COR-L47 (cell line): Measurements from ENCODE around the gene PTPRG.
A peak's percentile ranks its signal among the peaks of the same experiment; 100 is the strongest.

Experiments
- DNase-seq: peaks from one replicate; lab custom pipeline; 2025; lab: John Stamatoyannopoulos, UW

The PTPRG gene

DNA sequence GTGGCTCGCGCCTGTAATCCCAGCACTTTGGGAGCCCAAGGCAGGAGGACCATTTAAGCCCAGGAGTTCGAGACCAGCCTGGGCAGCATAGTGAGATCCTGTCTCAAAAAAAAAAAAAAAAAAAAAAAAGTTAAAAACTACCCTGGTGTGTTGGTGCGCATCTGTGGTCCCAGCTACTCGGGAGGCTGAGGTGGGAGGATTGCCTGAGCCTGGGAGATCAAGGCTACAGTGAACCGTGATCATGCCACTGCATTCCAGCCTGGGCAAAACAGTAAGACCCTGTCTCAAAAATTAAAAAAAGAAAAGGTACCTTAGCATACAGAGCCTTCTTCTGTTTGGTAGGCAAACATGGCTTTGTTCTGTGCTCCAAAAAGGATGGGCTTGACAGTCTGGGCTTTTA is 57.5 kb downstream of the PTPRG start:
- DNase-seq = no peak

- DNase-seq = no peak
These were observed 58.7 kb downstream of the PTPRG start for GRCh38 chr3:61620073-61620472.

GRCh38 chr3:61624300-61624699 is 62.9 kb downstream of the PTPRG start:
- DNase-seq = no peak

DNA sequence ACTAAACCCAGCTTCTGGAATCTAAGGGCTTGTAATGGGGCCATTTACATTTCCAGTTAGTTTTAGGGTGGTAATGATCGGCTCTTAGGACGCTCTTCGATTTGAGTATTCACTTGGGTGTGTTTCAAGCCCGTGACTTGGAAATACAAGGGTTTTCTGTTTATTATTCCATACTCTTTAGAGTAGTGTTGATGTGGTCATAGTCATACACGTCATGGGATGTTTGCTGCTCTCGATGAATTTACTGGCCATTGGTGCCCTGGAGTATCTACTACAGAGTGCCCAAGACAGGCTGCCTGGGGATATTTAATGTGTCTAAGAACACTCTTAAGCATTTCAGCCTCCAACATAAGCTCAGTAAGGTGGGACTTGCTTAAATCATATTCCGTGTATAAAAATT is 64.1 kb downstream of the PTPRG start:
- DNase-seq = no peak

DNA sequence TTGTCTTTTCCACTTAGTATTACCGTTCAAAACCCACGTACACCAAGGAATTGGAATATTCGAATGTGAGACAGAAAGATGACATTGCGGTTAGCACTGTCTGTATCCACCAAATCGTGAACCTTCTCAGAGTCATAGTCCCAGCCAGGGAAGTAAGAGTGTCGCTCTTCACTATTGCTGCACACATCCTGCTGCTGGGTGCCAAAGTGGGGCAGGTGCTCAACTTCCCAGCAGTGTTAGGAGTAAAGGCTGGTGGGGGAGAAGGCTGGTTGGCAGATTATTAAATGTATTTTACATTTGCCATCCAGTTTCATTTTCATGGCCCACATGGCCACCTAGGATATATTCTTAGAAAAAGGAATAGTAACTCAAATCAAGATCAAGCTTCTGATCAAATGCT is 65.1 kb downstream of the PTPRG start:
- DNase-seq = no peak

DNA sequence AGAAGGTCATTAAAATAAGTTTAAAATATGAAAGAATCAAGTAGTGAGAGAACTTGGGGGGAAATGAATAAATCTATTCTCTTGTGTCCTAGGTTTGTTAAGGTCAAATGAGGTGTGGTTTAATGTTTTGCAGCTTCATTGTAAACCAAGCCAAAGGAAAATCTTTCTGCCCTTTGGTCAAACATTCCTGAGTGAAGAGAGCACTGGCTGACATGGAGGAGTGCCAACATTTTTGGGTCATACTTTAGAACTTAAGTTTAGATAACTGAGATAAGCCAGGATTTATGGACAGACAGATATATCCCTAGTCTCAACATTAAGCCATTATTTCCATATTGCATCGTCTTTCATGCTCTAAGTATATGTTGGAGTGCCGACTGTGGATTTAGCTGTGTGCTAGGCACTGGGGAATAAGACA is 66.4 kb downstream of the PTPRG start:
- no peak for DNase-seq

DNA sequence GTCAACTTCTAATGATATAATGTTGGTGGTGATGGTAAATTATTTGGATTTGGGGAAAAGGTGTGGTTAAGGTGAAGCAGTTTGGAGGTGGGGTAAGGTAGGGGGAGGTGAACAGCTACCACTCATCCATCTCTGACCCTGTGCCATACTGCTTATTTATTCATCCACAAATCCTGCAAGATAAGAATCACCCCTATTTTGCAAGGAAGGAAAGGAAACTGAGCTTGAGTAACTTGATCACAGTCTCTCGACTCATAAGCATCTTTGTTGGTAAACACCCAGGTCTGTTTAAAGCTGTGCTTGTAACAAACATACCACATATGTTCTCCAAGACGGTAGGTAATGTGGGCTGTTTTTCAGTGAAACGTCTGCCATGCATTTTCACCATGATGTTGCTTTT is 67.3 kb downstream of the PTPRG start:
- DNase-seq = no peak

DNA sequence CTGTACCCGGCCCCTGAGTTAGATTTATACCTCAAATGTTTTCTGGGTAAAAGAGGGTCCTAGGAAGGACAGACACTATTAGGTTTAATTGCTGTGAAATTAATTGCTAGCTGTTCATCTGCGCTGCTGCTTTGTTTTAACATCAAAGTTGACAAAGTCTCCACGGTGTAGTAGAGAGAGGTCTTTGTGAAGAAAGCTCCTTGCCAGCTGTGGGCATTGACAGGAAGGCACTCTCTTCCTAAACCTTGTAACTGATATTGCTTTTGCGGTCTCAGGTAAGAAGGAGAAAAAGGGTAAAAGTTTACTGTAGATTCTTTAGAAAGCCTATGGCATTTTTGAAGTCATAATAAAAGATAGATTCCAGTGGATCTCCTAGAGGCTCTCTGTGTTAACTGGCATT is 68.1 kb downstream of the PTPRG start:
- DNase-seq = no peak

DNA sequence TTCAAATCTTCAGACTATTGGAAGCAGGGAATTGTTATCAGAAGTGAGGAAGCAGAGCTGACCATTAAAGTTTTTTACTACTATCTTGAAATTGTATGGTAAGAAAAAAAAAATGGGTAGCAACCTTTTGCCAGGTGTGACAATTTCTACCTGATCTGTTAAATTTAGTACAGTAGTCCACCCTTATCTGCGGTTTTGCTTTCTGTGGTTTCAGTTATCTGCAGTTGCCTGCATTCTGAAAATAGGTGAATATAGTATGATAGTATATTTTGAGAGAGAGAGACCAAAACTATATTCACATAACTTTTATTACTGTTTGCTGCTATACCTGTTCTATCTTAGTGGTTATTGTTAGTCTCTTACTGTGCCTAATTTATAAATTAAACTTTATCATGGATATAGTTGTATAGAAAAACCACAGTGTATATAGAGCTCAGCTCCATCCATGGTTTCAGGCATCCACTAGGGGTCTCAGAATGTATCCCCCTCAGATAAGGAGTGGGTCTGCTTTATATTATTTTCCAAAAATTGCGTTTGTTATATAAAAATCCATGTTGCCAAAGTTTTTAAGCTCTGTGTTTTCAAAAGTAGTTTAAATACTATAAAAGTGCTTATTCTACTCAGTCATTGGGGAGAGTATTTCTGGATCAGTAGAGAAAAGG is 69.9 kb downstream of the PTPRG start:
- DNase-seq = no peak

GRCh38 chr3:61632568-61633175 is 71.3 kb downstream of the PTPRG start:
- DNase-seq = no peak

DNA sequence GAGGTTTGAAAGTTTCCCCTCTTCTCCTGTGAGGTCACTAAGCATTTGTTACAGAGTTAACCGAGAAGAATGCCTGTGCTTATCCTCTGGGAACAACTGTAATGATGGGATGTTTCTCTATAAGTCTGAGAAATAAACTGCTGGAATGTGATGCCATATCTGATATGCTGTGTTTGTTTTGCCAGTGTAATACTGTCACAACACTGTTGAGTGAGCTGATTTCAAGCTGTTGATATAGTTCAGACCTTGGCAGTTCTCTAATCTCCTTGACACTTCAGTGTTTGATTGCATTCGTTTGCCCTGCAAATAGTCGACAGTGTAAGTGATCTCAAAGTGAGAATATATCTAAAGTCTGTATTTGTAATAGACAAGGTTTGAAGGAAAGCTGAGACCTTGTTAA is 73.3 kb downstream of the PTPRG start:
- no peak for DNase-seq

DNA sequence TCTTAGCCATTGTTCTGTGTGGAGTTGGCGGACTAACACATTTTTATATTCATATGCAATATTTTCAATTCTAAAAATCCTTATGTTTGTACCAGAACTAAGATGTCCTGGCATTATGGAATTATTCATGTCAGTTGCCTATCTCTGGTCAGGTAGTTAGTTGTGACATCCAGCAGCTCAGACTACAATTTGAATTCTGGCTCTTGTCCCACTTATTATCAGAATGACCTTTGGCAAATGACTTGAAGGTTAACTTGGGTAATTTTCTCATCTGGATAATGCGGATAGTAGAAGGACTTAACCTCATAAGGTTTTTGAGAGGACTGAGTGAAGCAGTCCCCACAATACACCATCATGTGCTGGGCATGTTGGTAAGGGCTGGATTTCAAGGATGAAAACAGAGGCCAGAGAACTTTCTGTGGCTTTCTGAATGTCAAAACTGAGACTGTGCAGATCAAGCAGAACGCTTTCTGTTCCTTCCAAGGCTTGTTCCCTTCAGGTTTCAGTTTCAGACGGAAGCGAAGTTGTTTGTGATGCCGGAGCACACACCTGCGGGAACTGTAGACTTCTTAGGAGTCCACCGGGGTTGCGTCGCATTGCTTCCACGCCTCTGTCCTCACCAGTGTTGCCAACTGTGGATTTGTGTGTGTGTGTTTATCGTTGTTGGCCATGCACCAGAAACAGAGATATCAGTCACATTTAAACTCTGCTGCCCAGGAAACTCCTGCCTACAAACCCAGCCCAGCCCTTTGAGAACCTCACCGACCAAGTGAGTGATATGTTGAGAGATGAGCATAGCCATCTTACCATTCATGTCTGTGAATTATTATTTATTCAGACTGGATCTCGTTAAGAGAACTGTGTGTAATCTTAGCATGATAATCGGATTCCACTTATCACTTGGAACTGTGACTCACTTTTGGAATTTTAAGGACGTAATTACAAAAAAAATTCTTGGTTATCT is 76.0 kb downstream of the PTPRG start:
- DNase-seq = no peak

- DNase-seq = no peak
These were observed 77.4 kb downstream of the PTPRG start for GRCh38 chr3:61638741-61639140.

- DNase-seq = no peak
These were observed 78.6 kb downstream of the PTPRG start for GRCh38 chr3:61639991-61640390.

DNA sequence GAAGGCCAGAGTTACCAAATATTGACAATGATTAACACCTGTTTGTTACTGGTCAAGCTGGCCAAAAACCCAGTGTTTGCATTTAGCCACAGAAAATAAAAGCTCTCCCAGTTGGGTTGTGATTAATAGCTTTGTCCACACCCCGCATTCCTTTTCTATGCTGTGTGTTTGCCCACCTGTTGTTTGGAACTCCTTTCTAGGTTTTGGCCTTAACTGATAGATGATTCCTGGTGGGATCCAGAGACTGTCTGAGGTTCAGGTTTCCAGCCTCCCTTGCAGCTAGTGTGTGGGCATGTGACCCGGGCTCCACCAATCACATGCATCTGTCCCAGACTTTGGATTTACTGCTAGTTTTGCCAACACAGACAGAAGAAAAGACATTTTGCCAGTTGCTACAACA is 83.8 kb downstream of the PTPRG start:
- DNase-seq = peak; percentile 70

GRCh38 chr3:61646360-61646759 is 85.0 kb downstream of the PTPRG start:
- no peak for DNase-seq

- no peak for DNase-seq
These were observed 85.6 kb downstream of the PTPRG start for GRCh38 chr3:61646851-61647525.

- no peak for DNase-seq
These were observed 87.1 kb downstream of the PTPRG start for GRCh38 chr3:61648481-61648880.

- no peak for DNase-seq
These were observed 88.2 kb downstream of the PTPRG start for GRCh38 chr3:61649381-61650170.

DNA sequence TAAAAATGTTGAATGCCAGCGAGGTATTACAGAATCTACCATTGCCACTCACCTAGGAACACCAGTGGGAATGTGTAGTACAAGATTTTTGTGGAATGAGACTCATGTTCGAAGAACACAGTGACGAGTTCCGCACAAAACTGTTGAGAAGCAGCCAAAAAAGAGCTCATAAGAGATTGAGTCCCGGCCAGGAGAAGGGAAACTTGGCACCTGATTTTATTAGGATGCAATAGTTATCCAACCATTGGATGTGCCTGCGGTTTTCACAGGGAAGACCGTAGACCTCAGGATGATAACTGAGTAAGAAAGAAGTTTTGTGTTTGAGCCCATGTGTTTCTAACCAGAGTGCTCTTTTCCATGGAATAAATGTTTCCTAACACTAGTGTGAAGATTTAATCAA is 88.9 kb downstream of the PTPRG start:
- no peak for DNase-seq

- DNase-seq = no peak
These were observed 89.5 kb downstream of the PTPRG start for GRCh38 chr3:61650719-61651410.
